Measurements from ENCODE around the gene LY86.

DNA sequence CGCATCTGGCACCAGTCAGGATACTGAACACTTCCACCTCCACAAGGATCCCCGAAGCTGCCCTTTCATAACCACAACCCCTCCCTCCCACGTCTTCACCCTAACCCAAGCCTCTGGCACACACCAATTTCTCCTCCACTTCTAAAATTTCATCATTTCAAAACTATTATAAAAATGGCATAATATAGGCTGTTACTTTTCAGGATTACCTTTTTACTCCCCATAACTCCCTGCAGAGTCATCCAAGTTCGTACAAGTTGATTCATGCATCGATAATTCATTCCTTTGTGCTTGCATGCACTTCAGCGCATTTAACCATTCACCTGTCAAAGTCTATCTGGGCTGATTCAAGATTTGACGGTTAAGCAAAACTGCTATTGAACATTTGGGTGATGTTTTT is 30.6 kb upstream of the LY86 start:
- TF ChIP-seq, protein P1, sequence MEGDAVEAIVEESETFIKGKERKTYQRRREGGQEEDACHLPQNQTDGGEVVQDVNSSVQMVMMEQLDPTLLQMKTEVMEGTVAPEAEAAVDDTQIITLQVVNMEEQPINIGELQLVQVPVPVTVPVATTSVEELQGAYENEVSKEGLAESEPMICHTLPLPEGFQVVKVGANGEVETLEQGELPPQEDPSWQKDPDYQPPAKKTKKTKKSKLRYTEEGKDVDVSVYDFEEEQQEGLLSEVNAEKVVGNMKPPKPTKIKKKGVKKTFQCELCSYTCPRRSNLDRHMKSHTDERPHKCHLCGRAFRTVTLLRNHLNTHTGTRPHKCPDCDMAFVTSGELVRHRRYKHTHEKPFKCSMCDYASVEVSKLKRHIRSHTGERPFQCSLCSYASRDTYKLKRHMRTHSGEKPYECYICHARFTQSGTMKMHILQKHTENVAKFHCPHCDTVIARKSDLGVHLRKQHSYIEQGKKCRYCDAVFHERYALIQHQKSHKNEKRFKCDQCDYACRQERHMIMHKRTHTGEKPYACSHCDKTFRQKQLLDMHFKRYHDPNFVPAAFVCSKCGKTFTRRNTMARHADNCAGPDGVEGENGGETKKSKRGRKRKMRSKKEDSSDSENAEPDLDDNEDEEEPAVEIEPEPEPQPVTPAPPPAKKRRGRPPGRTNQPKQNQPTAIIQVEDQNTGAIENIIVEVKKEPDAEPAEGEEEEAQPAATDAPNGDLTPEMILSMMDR (conservative IDR thresholded peaks at IDR 0.05 in 1 of 2, IDR thresholded peaks at IDR 0.05 in 1 of 2; ENCODE audit: low read depth in 1 of 2, low read length in 2 of 2), result no peak
- no peak for TF ChIP-seq EZH2 (IDR thresholded peaks at IDR 0.05; ENCODE audit: low read length, missing control alignments)
